ENCODE data around the gene KRTAP10-2. TPM values are rescaled to one million over a fixed set of nuclear protein-coding genes. Genes with fewer than 3 reads are reported as not detected.
"Not testable (repeated sequence)": the region's sequence is repeated elsewhere in the genome, so short reads cannot be mapped to it uniquely, and the experiment has no call there.

The KRTAP10-2 gene
- polyA plus RNA-seq, 1 donor, result not detected

DNA sequence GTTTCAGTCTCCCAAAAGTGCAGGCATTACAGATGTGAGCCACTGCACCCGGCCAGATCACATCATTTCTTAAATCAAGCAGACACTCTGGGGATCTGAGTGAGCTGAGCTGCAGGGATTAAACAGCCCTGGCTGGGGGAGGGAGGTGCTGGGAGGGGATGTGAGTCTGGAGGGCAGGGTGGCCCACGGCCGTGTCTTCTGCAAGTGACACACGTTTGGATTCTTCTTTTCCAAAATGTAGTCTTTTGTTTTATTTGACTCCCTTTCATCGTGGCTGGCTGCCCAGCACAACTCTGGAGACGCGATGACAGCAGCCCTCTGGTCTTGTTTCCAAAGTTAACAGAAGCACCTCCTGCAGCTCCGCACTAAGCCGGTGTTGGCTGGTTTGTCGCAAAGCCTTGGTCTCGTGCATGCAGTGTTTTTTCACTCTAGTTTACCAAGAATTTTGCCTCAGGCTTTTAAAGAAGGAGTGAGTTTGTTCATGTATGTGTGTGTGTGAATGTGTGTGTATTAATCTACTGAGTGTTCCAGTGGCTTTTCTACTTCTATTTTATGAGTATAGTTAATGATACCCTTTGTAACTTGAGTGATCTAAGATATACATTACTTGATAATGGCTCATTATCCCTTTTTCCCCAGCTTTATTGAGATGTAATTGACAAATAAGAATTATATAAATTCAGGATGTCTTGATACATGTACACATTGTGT, 31.9 kb upstream of the KRTAP10-2 start:
- peak; percentile 51 for DNase-seq

DNA sequence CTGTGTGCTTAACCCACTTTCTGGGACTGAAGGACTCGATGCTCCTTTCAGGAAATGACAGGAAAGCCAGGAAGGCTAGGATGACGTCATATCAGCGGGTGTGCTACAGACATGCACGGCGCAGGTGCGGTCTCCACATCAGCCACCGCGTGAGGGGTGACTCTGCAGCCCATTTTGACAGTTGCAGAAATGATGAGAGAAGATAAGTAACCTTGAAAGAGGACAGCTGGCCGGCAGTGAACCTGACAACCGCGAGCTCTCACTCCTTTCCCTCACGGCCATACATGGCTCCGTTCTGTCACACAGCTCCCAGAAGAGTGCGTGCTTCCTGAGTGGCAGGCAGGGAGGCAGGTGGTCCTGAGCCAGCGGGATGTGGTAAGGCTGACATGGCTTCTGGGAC, 30.8 kb upstream of the KRTAP10-2 start:
- DNase-seq, result no peak

- DNase-seq, result no peak
Observed at GRCh38 chr21:44581158-44581557, 29.9 kb upstream of the KRTAP10-2 start.

DNA sequence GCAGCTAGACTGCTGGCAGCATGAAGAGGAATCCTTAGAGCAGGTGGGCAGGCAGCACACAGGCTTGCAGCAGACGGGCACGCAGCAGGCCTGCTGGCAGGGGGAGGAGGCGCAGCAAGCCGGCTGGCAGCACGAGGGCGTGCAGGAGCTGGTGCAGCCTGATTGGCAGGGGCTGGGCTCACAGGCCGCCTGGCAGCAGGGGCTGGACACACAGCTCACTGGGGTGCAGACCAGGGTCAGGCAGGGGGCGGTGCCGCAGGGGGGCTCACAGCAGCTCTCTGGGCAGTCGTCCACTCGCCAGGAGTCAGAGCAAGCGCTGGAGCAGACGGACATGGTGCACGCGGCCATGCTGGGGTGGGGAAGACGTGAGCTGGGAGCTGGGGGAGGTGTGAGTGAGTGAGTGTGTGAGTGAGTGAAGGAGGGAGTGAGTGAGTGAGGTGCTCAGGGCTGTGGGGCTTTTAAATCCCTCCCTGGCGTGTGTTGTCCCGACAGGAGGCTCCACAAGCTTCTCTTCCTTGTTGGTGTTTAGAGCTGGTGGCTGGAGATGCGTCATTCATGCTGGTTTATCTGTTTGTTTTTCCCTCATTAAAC, 29.0 kb upstream of the KRTAP10-2 start, which contains the start of gene KRTAP10-5:
Gene KRTAP10-5, minus strand, starts transcription at position 374 of the 591 bp plus-strand sequence. Its CDS starts 26 bp downstream, at position 348.
- DNase-seq, result not testable (repeated sequence)

- no peak for DNase-seq
Observed at GRCh38 chr21:44579833-44580144, 28.5 kb upstream of the KRTAP10-2 start.

DNA sequence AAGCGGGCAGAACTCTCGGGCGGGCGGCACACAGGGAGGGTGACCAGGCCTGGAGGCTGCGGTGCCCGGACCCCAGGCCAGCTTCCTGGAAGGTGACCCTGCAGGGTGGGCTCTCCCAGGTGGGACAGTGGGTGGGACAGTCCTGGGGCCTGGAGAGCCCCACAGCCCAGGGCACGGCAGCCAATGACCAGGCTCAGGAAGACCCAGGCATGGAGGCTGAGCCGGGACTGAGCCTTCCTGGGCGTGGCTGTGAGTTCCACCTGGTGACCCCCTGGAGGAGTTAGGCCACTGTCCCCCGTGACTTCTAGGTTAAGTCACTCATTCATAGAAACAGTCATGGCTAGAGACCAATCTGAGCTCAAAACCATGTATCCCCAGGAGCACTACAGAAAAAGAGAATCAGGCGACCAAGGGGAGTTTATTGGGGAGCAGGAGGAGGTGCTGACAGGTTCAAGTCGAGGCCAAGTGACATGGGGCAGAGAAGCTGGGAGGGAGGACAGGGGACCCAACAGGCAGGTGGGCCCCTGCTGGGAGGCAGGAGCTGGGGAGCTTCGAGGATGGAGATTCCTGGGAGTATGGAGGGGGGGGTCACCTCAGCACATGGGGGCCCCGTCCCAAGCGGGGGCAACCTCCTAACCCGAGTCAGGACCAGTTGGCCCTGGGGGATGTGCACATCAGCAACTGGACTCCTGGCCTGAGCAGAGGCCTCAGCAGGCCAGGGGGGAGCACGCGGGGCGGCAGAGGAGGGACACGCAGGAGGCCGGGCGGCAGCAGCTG, 27.9 kb upstream of the KRTAP10-2 start:
- no peak for DNase-seq

- no peak for DNase-seq
Observed at GRCh38 chr21:44578371-44579055, 27.2 kb upstream of the KRTAP10-2 start.

GRCh38 chr21:44576025-44576420, 24.7 kb upstream of the KRTAP10-2 start:
- DNase-seq, result no peak

DNA sequence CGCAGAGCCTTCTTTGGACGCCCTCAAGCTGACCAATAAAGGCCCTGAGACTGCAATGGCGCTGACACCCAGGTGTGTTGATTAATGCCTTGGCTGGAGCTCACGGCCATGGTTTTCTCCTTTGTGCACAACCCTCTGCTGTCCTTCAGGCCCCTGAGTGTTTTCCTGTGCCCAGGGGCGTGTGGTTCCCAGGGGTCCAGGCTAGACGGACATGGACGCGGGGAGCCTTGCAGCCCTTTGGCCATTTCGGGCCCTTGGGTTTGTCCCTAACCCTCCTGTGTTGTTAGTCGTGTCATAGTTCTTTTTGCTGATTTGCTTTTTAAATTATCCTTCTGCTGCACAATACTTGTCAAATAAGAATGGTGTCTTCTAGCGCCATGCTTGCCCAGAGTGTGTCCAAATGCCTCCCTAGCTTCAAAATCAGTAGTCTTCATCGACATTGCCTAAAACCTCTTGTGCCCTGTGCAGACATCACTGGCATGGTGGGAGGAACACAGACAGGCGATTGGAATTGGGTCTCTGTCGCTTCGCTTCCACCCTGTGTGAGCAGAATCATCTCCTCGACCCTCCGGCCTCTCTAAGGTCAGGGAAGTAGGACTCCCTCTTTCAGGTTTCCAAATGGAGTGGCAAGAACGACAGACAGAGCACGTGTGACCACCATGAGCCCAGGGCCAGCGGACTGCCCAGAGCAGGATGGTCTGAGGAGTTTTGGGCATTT, 24.2 kb upstream of the KRTAP10-2 start:
- no peak for DNase-seq

DNA sequence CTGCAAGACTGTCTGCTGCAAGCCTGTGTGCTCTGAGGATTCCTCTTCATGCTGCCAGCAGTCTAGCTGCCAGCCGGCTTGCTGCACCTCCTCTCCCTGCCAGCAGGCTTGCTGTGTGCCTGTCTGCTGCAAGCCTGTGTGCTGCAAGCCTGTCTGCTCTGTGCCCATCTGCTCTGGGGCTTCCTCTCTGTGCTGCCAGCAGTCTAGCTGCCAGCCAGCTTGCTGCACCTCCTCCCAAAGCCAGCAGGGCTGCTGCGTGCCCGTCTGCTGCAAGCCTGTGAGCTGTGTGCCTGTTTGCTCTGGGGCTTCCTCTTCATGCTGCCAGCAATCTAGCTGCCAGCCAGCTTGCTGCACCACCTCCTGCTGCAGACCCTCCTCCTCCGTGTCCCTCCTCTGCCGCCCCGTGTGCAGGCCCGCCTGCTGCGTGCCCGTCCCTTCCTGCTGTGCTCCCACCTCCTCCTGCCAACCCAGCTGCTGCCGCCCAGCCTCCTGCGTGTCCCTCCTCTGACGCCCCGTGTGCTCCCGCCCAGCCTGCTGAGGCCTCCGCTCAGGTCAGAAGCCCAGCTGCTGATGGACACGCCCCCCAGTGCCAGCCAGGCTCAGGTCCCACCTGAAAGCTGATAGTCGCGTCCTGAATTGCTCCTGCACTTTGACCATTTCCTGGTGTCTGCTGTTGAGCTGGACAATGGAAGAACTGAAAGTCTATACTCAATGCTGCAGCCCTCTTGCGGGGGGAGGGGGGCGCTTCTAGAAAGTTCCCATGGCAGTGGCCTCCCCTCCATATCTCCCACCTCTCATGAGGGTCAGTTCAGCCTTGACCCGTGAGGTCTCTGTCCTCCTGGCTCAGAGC, 23.4 kb upstream of the KRTAP10-2 start:
- peak; percentile 20 for DNase-seq

DNA sequence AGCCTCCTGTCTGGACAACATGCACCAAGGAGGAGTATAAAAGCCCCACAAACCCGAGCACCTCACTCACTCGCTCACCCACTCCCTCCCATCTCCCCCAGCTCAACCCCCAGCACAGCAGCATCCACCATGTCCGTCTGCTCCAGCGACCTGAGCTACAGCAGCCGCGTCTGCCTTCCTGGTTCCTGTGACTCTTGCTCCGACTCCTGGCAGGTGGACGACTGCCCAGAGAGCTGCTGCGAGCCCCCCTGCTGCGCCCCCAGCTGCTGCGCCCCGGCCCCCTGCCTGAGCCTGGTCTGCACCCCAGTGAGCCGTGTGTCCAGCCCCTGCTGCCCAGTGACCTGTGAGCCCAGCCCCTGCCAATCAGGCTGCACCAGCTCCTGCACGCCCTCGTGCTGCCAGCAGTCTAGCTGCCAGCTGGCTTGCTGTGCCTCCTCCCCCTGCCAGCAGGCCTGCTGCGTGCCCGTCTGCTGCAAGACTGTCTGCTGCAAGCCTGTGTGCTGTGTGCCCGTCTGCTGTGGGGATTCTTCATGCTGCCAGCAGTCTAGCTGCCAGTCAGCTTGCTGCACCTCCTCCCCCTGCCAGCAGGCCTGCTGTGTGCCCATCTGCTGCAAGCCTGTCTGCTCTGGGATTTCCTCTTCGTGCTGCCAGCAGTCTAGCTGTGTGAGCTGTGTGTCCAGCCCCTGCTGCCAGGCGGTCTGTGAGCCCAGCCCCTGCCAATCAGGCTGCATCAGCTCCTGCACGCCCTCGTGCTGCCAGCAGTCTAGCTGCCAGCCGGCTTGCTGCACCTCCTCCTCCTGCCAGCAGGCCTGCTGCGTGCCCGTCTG, 22.5 kb upstream of the KRTAP10-2 start, which contains the start of gene KRTAP10-4:
Gene KRTAP10-4, plus strand, starts transcription at position 100 of the 827 bp plus-strand sequence. Its CDS starts 30 bp downstream, at position 130.
- not testable (repeated sequence) for DNase-seq

DNA sequence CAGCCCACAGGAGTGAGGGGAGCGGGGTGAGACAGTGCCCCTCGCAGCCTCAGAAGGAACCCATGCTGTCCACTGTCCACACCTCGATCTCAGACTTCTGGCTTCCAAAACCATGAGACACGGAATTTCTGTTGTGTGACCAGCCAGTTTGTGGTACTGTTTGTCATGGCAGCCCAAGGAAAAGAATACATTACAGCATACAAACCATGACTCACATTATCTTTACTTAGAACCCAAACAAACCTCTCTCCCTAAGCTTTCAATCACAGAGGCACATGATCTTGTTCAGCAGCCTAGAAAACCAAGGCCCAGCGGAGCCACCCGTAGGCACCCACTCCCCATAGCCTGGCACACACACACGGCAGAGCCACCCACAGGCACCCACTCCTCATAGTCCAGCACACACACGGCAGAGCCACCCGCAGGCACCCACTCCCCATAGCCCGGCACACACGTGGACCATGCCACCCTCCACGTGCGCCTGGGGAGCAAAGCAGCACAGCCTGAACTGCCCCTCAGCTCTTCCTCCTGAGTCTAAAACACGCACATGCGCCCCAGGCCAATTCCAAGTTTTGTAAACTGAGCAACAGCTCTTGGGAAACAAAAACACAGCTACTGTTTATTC, 21.8 kb upstream of the KRTAP10-2 start:
- no peak for DNase-seq

DNA sequence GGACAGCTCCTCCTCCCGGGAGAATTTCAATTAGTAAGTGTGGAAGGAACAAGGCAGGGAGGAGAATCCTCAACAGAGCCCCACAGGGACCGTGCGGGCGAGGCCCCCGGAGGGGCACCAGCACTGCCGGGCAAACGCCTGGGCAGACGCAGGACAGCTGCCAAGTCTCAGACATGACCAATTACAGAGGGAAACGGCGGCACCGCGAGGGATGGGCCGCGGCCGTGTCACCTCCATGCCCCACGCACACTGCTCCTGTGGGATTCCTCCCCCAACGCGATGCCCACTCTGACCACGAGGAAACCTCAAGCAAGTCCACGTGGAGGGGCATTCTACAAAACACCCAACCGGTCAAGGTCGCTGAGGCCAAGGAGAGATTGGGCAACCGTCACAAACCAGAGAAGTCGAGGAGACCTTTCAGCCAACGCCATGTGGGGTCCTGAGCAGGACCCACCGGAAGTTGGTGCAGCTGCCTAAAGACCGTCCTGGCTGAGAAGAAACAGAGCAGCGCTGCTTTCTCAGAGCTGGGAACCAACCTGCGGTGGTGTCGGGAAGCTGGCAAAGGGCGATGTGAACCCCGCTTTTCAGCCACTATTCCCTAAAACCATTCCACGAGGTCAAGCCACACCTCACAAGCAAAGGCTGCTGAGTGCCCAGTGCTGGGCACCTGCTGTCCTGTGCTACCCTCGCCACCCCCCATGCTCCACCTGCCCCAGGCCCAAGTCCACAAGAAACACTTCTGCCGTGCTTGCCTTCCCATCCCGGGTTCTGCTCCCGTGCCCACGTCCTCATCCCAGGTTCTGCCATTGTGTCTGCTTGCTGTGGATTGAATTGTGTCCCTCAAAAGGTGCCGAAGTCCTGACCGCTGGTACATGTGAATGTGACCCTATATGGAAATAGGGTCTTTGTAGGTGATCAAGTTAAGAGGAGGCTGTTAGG, 20.8 kb upstream of the KRTAP10-2 start:
- DNase-seq, result no peak

DNA sequence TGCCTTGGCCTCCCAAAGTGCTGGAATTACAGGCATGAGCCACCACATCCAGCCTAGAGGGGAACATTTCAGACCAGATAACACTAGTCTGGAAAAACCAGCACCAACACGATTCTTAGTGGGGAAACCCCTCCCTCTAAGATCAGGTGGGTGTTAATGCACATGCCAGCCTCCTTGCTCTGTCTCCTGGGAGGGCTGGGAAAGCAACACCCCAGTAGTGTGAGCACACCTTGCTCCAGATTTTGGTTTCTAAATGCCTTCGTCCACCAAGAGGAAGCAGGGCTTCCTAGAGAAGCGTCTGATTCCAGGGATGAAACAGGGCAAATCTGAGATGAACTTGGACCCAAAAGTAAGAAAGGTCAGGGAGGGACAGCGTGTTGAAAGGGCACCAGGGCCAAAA, 20.0 kb upstream of the KRTAP10-2 start:
- DNase-seq, result no peak

DNA sequence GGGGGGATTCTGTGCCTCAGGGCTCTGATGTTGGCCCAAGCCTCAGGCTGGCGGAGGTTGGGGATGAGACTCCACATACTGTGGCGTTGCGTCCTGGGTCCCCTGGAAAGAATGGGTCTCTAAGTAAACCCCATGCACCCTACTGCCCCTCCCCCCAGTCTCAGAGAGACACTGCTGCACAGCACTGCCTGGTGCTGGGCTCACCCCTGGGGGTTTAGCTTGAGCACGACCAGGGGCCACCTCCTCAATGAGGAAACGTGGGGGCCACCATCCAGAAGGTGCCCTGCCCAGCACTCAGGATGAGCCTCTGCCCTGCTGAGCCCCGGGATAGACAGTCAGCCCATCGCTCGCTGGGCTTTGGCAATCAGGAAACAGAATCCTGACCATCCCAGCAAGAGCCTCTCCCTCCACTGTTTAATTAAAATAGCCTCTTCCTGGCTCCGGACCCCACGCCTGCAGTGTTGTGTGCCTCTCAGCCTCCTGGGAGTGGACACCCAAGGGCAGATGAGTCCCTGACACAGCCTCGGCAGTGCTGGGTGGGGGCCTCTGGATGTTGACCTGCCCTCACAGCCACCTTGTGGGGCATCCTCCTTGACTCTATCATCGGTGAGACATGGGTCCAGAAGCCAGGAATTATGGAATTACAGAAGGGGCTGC, 18.7 kb upstream of the KRTAP10-2 start:
- DNase-seq, result no peak

GRCh38 chr21:44568667-44569556, 17.6 kb upstream of the KRTAP10-2 start:
- no peak for DNase-seq

GRCh38 chr21:44568261-44568660, 17.0 kb upstream of the KRTAP10-2 start:
- no peak for DNase-seq
